ENCODE results near the gene CACNA1A. TPM values are rescaled to one million over a fixed set of nuclear protein-coding genes. Genes with fewer than 3 reads are reported as not detected.

Gene CACNA1A
- total RNA-seq, 1 donor from 2014 or later: 1.5 TPM

DNA sequence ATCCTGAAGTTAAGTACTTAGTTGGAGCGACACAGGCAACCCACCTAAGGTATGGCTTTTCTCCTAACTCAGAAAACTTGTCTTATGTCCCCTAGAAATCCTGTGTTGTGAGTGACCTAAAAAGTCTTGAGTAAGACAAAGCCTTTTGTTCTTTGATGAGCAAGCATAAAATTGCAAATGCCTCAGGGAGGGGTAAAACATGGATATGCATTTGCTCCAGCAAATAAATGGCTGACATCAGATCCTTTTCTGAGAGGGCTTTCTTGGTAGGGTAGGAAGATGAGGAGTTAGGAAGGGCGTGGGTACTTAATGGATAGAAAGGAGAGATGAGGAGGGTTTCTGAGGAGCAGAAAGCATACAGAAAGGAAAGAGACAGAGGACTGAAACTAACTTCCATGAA lies 192.4 kb downstream of the CACNA1A start:
- TF ChIP-seq, protein P1, sequence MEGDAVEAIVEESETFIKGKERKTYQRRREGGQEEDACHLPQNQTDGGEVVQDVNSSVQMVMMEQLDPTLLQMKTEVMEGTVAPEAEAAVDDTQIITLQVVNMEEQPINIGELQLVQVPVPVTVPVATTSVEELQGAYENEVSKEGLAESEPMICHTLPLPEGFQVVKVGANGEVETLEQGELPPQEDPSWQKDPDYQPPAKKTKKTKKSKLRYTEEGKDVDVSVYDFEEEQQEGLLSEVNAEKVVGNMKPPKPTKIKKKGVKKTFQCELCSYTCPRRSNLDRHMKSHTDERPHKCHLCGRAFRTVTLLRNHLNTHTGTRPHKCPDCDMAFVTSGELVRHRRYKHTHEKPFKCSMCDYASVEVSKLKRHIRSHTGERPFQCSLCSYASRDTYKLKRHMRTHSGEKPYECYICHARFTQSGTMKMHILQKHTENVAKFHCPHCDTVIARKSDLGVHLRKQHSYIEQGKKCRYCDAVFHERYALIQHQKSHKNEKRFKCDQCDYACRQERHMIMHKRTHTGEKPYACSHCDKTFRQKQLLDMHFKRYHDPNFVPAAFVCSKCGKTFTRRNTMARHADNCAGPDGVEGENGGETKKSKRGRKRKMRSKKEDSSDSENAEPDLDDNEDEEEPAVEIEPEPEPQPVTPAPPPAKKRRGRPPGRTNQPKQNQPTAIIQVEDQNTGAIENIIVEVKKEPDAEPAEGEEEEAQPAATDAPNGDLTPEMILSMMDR (IDR thresholded peaks at IDR 0.05): no peak
- Mint-ChIP-seq H3K36me3 (ENCODE audit: low read depth) (no peaks in the 10 kb centered on the region), H3K4me3 (no peak overlapping the region), H3K4me1 (no peaks in the 10 kb centered on the region), H3K27ac (no peak overlapping the region), H3K9me3 (no peaks in the 10 kb centered on the region), H3K27me3 (peaks cover 30% of the 10 kb centered on the region)
- no peak for ATAC-seq (ENCODE audit: low read depth)
- intact Hi-C loops (cut with micrococcal nuclease): no loop called here
- ChIA-PET POLR2A (interaction anchor here (0.7 kb wide), 1 partner anchor 350 kb away, joined by 3 read pairs; no protein-coding TSS in a partner anchor), CTCF (no interaction called here)
- DNase-seq: no peak

DNA sequence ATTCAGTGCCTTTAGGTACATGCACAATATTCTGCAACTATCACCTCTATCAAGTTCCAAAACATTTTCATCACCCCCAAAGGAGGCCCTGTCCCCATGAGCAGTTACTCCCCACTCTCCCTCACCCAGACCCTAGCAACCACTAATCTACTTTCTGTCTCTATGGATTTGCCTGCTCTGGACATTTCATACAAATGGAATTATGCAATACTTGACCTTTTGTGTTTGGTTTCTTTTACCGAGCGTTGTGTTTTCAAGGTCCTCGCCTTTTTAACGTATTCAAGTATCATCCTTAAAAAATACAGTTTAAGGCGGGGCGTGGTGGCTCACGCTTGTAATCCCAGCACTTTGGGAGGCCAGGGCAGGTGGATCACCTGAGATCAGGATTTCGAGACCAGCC lies 196.4 kb downstream of the CACNA1A start:
- peaks cover 9% of the 10 kb centered on the region for H3K27me3 Mint-ChIP-seq
- no peak overlapping the region for H3K4me3 Mint-ChIP-seq
- ChIA-PET POLR2A (no interaction called here), CTCF (no interaction called here)
- DNase-seq: no peak
- H3K27ac Mint-ChIP-seq: no peak overlapping the region
- no peaks in the 10 kb centered on the region for H3K9me3 Mint-ChIP-seq
- H3K36me3 Mint-ChIP-seq (ENCODE audit: low read depth): no peaks in the 10 kb centered on the region
- H3K4me1 Mint-ChIP-seq: no peaks in the 10 kb centered on the region
- intact Hi-C loops (cut with micrococcal nuclease): no loop called here
- TF ChIP-seq, protein P1 (IDR thresholded peaks at IDR 0.05): no peak
- no peak for ATAC-seq (ENCODE audit: low read depth)

DNA sequence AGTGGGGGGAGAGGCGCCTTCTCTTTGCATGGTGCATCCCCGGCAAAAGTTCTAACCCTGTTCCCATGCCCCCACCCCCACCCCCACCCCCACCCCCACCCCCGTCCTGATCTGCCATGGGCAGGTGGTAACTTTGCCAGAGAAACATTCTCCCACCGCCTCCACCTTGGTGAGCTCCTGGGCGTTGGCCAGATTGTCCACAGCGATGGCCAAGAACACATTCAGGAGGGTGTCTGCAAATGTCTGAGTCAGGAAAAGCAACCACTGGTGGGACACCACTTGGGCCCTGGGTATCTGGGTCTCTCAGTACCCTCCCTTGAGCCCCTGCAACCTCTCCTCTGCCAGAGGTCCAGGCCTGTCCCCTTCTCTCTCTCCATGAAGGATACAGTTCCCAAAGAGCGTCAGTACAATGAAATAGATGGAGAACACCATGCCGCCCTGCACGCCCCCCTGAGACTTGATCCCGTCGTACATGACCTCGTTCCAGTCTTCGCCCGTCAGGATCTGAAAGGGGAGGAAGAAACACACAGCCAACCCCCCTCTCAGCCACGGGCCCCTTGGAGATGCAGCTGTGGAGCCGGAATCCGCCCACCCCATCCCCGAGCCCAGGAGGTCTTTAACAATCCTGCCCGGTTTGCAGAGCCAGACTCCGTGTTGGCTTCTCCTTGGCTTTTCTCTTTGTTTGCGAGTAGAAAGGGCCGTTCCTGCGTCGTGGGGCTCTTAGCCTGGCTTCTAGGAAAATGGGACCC lies 202.7 kb downstream of the CACNA1A start:
- H3K4me1 Mint-ChIP-seq: peaks cover 2% of the 10 kb centered on the region
- no peak overlapping the region for H3K4me3 Mint-ChIP-seq
- DNase-seq (no peak), ATAC-seq (ENCODE audit: low read depth) (no peak)
- no peaks in the 10 kb centered on the region for H3K36me3 Mint-ChIP-seq (ENCODE audit: low read depth)
- H3K27ac Mint-ChIP-seq: no peak overlapping the region
- ChIA-PET CTCF (no interaction called here), POLR2A (no interaction called here)
- intact Hi-C loops (cut with micrococcal nuclease): no loop called here
- peaks cover 46% of the 10 kb centered on the region for H3K27me3 Mint-ChIP-seq
- TF ChIP-seq, protein P1 (IDR thresholded peaks at IDR 0.05): no peak
- no peaks in the 10 kb centered on the region for H3K9me3 Mint-ChIP-seq

DNA sequence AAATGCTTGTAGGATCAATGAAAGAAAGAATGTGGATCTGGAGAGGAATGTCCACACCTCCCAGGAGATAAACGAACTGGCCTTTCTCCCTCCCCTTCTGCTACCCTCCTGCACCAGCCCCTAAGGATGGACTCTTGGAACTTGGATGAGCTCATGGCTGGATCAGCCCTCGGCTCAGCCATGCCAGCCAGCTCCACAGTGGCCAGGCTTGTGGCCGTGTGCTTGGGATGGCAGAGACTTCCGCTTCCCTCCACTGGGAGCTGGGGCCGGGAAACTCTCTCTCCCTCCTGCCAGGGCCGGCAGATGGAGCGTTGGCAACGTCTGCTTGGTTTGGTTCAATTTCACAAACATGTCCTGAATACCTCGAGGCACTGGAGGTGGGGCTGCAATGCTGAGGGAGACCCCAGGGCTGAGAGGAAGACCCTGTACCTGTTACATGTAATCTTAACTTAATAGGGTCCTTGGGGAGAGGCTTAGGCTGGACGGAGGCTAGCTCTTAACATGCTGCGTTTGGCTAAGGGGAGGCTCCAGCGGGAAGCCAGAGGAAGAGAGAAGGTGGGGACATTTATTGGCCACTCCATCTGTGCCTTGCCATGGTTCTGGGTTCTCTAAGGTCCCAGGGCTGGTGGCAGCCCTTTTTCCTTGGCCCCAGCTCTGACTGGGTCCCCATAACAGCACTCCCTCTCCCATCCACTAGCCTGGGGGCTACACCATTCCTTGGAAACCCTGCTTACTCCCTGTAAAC lies 203.6 kb downstream of the CACNA1A start:
- Mint-ChIP-seq H3K9me3 (no peaks in the 10 kb centered on the region), H3K4me3 (no peak overlapping the region), H3K27ac (no peak overlapping the region), H3K27me3 (peaks cover 44% of the 10 kb centered on the region), H3K4me1 (peaks cover 2% of the 10 kb centered on the region), H3K36me3 (ENCODE audit: low read depth) (no peaks in the 10 kb centered on the region)
- TF ChIP-seq, protein P1 (IDR thresholded peaks at IDR 0.05): no peak
- CTCF ChIA-PET: no interaction called here
- POLR2A ChIA-PET: no interaction called here
- ATAC-seq (ENCODE audit: low read depth) (no peak), DNase-seq (no peak)
- intact Hi-C loops (cut with micrococcal nuclease): no loop called here

DNA sequence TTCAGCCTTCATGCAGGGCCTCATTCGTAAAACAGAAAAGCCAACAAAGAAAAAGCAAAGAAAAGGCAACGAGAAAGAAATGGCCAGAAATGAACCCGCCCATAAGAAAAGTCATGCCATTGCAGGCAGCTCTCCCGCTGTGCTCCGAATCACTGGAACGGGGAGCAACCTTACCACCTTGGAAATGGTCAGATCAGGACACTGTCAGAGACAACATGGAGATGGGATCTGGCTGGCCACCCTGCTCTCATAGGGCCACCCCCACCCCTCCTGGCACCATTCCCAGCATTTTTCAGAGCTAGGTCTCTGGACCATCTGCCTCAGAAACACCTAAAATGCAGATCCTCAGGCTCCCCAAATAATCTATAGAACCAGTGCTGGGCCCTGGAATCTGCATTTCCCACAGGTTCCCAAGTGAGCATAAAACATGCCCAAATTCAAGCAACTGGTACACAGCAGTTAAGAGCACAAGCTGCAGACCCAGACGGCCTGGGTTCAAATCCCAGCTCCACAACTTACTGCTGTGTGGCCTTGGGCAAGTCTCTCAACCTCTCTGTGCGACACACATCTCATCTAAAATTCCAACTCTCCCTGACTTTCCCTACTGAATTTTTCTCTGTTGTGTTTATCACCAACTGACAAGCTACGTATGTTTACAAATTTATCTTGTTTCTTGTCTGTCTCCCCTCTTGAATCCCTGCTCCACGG lies 204.5 kb downstream of the CACNA1A start:
- H3K27ac Mint-ChIP-seq: no peak overlapping the region
- intact Hi-C loops (cut with micrococcal nuclease): no loop called here
- ChIA-PET POLR2A (no interaction called here), CTCF (no interaction called here)
- no peak for ATAC-seq (ENCODE audit: low read depth)
- H3K27me3 Mint-ChIP-seq: peaks cover 47% of the 10 kb centered on the region
- peaks cover 2% of the 10 kb centered on the region for H3K4me1 Mint-ChIP-seq
- no peak for DNase-seq
- no peaks in the 10 kb centered on the region for H3K9me3 Mint-ChIP-seq
- H3K4me3 Mint-ChIP-seq: no peak overlapping the region
- no peaks in the 10 kb centered on the region for H3K36me3 Mint-ChIP-seq (ENCODE audit: low read depth)
- TF ChIP-seq, protein P1 (IDR thresholded peaks at IDR 0.05): no peak

All from activated B cell treated with CpG ODN at 0.5 μM for 24 hours (primary cell).